Measurements from ENCODE around the gene NPHS2. TPM values are rescaled to one million over a fixed set of nuclear protein-coding genes. Genes with fewer than 3 reads are reported as not detected.

Gene NPHS2
- total RNA-seq, 1 donor from 2014 or later, result not detected

DNA sequence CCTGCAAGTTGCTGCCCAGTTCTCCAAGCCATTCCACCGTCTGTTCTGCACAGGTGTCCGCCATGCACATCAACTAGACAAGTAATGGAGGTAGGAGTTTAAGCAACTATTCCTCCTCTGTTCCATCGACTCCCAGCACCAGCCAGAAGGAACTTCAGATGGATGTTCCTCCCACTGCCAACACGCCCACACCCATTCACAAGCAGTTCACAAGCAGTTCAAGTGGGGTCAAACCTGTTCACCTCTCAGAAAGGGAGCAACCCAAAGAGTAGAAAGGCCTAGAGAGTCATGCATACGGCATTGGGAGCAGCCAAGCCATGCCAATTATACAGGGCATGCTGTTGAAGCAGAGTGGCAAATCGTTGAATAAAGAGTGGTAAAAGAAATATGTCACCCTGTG lies 11.6 kb upstream of the NPHS2 start:
- Histone ChIP-seq H3K9me3 (peaks cover 0 to 6% of the 10 kb centered on the region in 2 donors), H3K36me3 (no peaks in the 10 kb centered on the region), H3K4me1 (peaks cover 0 to 2% of the 10 kb centered on the region in 2 donors), H3K4me3 (no peak overlapping the region), H3K27ac (no peak overlapping the region), H3K27me3 (no peaks in the 10 kb centered on the region)
- intact Hi-C loops (cut with DNase I), result loop anchor here (10.0 kb wide), 1 partner anchor 503 kb away; the partner anchor contains the start of gene TOR3A
- TF ChIP-seq, protein P1, sequence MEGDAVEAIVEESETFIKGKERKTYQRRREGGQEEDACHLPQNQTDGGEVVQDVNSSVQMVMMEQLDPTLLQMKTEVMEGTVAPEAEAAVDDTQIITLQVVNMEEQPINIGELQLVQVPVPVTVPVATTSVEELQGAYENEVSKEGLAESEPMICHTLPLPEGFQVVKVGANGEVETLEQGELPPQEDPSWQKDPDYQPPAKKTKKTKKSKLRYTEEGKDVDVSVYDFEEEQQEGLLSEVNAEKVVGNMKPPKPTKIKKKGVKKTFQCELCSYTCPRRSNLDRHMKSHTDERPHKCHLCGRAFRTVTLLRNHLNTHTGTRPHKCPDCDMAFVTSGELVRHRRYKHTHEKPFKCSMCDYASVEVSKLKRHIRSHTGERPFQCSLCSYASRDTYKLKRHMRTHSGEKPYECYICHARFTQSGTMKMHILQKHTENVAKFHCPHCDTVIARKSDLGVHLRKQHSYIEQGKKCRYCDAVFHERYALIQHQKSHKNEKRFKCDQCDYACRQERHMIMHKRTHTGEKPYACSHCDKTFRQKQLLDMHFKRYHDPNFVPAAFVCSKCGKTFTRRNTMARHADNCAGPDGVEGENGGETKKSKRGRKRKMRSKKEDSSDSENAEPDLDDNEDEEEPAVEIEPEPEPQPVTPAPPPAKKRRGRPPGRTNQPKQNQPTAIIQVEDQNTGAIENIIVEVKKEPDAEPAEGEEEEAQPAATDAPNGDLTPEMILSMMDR (IDR thresholded peaks at IDR 0.05), result no peak
- DNase-seq (ENCODE audit: low spot score in 2 of 2), result no peak

DNA sequence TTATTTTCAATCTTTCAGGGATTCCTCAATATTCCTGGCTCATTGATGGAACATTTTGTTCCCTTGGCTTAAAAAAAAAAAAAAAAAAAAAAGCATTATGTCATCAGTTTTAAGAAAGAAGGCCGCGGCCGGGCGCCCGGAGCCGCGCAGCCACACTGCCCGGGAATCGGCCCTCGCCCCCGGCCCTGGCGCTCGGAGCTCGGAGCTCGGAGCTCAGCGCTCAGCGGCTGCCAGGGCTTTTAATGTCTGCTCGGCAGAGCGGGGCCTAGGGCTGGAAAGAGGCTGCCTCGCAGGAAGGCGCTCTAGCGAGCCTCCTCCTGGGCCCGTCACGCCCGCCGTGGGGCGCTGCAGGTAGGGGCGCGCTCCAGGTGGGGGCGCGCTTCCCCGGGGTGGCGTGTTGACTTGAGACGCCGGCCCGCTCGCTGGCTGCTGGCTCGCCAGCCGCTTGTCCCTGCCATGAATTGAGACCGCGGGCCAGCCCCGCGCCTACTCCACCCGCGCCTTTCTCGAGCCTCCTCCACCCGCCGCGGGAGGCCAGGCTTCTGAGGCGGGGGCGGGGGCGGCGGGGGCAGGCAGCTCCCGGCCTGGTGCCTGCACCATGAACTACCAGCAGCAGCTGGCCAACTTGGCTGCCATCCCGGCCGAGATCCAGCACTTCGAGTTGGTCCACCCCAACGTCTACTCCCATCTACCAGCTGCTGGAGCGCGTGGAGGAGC lies 10.5 kb upstream of the NPHS2 start:
- TF ChIP-seq, protein P1 (IDR thresholded peaks at IDR 0.05), result peak; percentile 20 to 73 (median 45)
- DNase-seq (ENCODE audit: low spot score in 2 of 2), result no peak
- Histone ChIP-seq H3K9me3 (peaks cover 0 to 6% of the 10 kb centered on the region in 2 donors), H3K27ac (peak overlapping the region; percentile 69 to 91), H3K27me3 (no peaks in the 10 kb centered on the region), H3K4me1 (no peaks in the 10 kb centered on the region), H3K4me3 (peak overlapping the region; percentile 54 to 67), H3K36me3 (no peaks in the 10 kb centered on the region)
- intact Hi-C loops (cut with DNase I), result loop anchor here (10.0 kb wide), 1 partner anchor 501 kb away; the partner anchor contains the start of gene TOR3A

DNA sequence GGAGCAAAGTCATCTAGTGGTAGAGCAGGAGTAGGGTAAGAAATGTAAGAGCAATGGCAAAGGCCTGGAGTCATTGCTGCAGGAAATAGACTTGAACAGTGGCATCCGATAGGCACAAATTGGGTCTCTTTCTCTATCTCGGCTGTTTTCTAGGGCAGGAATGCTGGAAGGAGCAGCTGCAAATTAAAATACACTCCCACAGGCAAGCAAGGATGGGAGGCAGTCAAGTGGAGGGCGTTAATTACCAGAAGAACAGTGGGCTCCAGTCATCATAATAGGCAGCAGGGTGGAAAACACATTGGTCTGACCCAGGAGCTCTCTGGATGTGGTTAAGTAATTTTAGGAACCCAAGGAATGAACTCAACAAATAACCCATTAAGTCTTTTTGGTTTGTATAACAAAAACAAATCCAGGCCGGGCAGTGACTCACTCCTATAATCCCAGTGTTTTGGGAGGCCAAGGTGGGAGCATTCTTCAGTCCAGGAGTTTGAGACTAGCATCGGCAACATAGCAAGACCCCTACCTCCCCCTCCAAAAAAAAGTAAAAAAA lies 8.1 kb upstream of the NPHS2 start:
- TF ChIP-seq, protein P1 (IDR thresholded peaks at IDR 0.05), result no peak
- no peaks in the 10 kb centered on the region for H3K27me3 ChIP-seq
- H3K27ac ChIP-seq, result no peak overlapping the region
- H3K36me3 ChIP-seq, result no peaks in the 10 kb centered on the region
- no peaks in the 10 kb centered on the region for H3K4me1 ChIP-seq
- peaks cover 0 to 6% of the 10 kb centered on the region in 2 donors for H3K9me3 ChIP-seq
- H3K4me3 ChIP-seq, result no peak overlapping the region
- intact Hi-C loops (cut with DNase I), result loop anchor here (10.0 kb wide), 1 partner anchor 499 kb away; the partner anchor contains the start of gene TOR3A
- no peak for DNase-seq (ENCODE audit: low spot score in 2 of 2)

DNA sequence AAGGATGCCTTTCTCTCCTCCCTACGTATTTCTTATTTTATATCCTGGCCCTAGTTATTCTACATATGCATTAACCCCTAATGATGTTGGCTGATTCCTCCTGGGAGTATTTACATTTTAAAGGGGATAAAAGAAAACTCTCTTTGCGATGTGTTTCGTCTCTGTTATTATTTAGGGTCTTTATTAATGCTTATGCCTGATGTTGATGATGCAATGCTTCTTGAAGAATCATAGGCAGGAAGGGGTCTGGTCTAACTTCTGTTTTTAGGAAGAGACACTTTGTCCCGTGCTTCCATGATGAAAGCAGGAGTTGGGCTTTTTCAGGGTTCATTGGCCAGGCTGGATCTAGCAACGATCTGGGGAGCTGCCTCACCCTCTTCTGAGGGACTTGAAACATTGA lies 761 bp upstream of the NPHS2 start:
- no peaks in the 10 kb centered on the region for H3K9me3 ChIP-seq
- TF ChIP-seq, protein P1 (IDR thresholded peaks at IDR 0.05), result no peak
- intact Hi-C loops (cut with DNase I), result no loop called here
- H3K27ac ChIP-seq, result no peak overlapping the region
- no peaks in the 10 kb centered on the region for H3K4me1 ChIP-seq
- no peak for DNase-seq (ENCODE audit: low spot score in 2 of 2)
- no peak overlapping the region for H3K4me3 ChIP-seq
- no peaks in the 10 kb centered on the region for H3K36me3 ChIP-seq
- peaks cover 9% of the 10 kb centered on the region for H3K27me3 ChIP-seq

DNA sequence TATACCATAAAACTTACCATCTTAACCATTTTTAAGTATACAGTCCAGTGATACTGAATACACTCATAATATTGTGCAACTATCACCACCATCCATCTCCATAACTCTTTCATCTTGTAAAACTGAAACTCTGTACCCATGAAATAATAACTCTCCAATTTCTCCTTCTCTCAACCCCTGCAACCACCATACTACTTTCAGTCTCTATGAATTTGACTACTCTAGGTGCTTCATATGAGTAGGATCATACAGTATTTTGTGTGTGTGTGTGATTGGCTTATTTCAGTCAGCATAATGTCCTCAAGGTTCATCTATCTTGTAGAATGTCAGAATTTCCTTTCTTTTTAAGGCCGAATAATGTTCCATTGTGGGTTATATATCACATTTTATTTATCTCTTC lies 17.7 kb downstream of the NPHS2 start:
- no peak overlapping the region for H3K27ac ChIP-seq
- no peaks in the 10 kb centered on the region for H3K36me3 ChIP-seq
- no peaks in the 10 kb centered on the region for H3K9me3 ChIP-seq
- H3K4me3 ChIP-seq, result no peak overlapping the region
- H3K4me1 ChIP-seq, result no peaks in the 10 kb centered on the region
- no peak for DNase-seq (ENCODE audit: low spot score in 2 of 2)
- TF ChIP-seq, protein P1 (IDR thresholded peaks at IDR 0.05), result no peak
- no peaks in the 10 kb centered on the region for H3K27me3 ChIP-seq
- intact Hi-C loops (cut with DNase I), result no loop called here

All from ascending aorta (tissue), 2 donors.